SU-DHL-6 (cell line): ENCODE data around the gene SAFB2.

Source experiments
- CTCF ChIP-seq: fragments of 200-600 bp; sonication (generic); IDR thresholded peaks from one replicate; pipeline ENCODE4 v1.5.1; 2017; ENCODE audit warnings: antibody characterized with exemption, mild to moderate bottlenecking, low read length, moderate library complexity; ENCODE audit not compliant: insufficient read depth, poor library complexity, severe bottlenecking
- EZH2phosphoT487 ChIP-seq: fragments of 200-600 bp; sonication (generic), shearing (Covaris generic); conservative IDR thresholded peaks from 2 replicates; pipeline ENCODE4 v1.6.1; 2018; ENCODE audit warnings: mild to moderate bottlenecking, antibody characterized with exemption, low read length, moderate library complexity, mixed read lengths

- TF ChIP-seq CTCF (no peak), EZH2phosphoT487 (no peak)
Observed at GRCh38 chr19:5559804-5560133, 62.8 kb downstream of the SAFB2 start.
